ENCODE results near the gene RNF212.
A peak's percentile ranks its signal among the peaks of the same experiment; 100 is the strongest.
"Not testable (repeated sequence)": the region's sequence is repeated elsewhere in the genome, so short reads cannot be mapped to it uniquely, and the experiment has no call there.

Gene RNF212

GRCh38 chr4:1062419-1062818, 50.9 kb downstream of the RNF212 start:
- DNase-seq, result no peak

GRCh38 chr4:1061760-1062159, 51.6 kb downstream of the RNF212 start:
- DNase-seq, result no peak

GRCh38 chr4:1061056-1061700, 52.2 kb downstream of the RNF212 start:
- no peak for DNase-seq

GRCh38 chr4:1060621-1061020, 52.7 kb downstream of the RNF212 start:
- no peak for DNase-seq

DNA sequence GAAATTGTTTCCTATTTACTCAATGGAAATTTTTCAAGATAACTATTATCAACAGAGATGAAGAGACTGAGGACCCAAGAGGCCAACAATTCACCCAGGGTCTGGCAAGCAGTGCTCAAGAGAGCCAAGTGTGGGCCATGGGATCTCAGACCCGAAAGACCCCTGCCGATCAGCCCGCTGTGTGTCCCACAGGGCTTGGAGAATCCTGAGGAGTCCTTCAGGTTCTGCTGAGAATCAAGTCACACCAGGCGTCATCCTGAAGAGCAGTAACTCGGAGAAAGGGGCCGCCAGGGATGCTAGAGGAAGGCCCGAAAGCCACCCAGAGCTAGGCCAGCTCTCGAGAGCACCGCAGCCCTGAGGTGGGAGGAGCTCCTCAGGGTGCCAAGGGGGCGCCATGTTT, 53.2 kb downstream of the RNF212 start:
- DNase-seq, result no peak

DNA sequence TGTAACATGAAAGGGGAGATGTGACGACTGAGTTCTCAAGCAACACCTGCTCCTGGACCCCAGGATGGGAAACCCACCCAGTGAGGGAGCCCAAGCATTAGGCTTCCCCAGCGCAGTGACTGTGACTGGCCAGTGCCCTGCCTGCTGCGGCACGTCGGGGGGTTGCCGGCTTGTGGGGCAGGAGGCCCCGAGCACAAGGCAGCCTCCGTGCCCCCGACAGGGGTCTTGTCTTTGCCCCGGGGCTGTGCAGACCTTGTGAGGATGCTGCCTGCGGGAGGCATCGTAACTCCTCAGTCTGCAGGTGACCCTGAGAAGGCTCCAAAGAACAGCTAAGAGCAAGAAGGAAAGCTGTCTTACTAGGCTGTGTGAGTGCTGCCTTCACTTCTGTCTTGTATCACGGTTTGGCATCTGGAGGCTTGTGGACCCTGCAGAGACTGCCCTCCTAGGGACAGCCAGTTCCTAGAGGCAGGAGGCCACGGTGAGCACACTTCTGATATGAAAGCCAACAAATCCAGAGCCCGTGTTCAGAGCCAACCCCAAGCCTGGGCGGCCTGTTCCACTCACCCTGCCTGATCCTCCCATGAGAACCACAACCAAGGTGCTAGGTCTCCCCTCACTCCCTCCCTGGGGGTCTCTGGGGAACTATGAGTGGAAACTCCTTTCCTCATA, 54.2 kb downstream of the RNF212 start:
- DNase-seq, result no peak

DNA sequence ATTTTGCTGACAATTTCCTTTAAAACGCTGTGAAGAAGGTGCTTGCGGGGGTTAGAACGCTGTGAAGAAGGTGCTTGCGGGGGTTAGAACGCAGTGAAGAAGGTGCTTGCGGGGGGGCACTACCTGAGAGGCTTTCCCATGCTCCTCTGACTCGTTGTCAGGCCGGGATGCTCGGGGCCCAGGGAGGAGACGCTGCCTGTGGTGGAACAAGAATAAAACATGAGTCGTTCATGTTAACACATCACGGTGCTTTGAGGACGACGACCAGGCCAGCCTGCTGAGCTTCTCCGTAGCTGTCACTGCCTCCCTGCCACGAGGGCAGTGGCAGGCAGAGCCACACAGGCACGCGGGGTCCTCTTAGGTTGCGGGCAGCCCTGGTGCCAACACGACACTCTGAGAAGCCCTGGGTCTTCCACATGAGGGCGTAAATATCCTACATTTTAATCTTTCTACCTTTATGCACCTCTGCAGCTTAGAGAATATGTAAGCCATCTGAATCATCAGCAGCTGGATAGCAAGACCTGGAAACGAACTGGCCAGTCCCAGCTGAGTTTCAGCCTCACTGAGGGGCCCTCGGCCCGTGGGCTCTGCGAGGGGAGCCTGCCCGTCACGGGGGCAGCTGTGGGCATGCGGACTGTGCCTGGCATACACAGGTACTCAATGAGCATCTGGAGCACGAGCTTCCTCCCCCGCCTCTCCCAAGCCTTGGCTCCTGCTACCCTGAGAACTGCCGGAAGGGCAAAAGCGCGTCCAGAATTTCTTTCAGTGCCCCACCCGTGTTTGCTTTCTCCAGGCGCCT, 55.0 kb downstream of the RNF212 start:
- no peak for DNase-seq

DNA sequence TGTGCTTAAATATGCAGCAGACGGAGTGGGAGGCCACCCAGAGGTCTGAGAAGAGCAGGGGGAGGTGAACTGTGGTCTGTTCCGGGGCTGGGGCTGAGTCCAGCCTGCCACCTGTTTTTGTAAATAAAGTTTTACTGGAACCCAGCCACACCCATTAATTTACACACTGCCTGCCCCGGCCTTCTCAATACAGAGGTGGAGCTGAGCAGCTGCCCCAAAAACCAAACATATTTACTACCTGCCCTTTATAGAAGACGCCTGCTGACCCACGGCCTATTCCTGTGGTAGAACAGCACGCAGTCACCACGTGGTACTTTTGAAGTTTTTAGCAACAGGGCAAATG, 56.0 kb downstream of the RNF212 start:
- no peak for DNase-seq

DNA sequence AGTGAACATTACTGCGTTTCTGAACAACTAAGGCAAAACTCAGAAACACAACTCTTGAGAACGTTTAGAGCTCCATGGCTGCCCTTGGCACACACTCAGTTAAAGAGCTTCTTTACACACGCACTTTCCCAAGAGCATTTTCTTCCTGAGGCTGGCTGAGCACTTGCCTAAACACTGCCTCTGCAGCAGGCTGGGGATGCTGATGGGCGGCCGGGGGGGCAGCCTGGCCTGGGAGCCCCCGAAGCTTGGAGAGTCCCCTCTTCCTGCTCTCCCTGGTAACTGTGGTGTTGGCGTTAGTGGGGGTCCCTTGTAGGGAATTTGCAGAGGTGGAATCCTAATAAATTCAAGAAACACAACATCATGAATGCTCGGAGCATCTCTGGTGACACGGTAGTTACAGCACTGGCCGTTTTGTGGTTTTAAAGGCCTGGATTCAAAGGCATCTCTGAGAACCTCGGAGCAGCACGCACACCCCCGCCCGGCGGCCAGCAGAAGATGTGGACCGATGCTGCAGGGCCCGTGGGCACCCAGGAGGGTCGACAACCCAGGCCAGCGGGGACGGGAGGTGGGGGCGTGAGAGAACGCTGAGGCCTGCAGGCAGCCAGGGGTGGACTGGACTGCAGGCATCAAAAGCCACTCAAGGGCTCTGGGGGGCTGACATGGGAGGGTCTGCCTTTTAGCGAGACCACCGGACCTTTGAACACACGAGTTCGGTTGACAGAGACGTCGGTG, 56.5 kb downstream of the RNF212 start:
- DNase-seq, result no peak

GRCh38 chr4:1055721-1056590, 57.4 kb downstream of the RNF212 start:
- peak; percentile 66 to 83 for DNase-seq

GRCh38 chr4:1055243-1055701, 58.1 kb downstream of the RNF212 start:
- peak in 1 of 2 experiments; percentile 19 for DNase-seq

DNA sequence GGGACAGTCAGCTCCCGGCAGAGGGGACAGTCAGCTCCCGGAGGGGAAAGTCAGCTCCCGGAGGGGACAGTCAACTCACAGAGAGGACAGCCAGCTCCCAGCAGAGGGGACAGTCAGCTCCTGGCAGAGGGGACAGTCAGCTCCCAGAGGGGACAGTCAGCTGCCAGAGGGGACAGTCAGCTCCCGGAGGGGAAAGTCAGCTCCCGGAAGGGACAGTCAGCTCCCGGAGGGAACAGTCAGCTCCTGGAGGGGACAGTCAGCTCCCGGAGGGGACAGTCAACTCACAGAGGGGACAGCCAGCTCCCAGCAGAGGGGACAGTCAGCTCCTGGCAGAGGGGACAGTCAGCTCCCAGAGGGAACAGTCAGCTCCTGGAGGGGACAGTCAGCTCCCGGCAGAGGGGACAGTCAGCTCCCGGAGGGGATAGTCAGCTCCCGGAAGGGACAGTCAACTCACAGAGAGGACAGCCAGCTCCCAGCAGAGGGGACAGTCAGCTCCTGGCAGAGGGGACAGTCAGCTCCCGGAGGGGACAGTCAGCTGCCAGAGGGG, 58.6 kb downstream of the RNF212 start:
- not testable (repeated sequence) for DNase-seq

- not testable (repeated sequence) for DNase-seq
Measured at GRCh38 chr4:1053891-1054290, 59.5 kb downstream of the RNF212 start.

GRCh38 chr4:1053080-1053661, 60.2 kb downstream of the RNF212 start:
- no peak for DNase-seq

DNA sequence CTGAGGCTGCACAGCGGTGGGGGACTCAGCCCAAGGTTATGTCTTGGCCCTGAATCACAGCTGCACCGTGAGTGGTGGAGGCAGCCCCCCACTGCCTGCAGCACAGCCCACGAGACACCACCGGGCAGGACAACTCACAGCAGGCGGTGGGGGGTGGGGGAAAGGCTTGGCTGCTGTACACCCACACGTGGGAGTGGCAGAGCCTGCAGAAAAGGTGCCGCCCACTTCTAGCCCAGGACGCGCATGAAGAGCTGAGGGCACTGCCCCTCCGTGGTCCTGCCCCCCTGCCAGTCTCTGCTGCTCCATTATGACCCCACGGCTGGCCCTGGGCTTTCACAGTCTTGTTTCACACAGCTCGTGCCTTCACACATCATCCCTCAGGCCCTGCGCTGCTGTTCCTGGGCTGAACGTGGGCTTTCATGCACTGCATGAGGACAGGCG, 61.1 kb downstream of the RNF212 start:
- no peak for DNase-seq

GRCh38 chr4:1051472-1051871, 61.9 kb downstream of the RNF212 start:
- DNase-seq, result no peak

GRCh38 chr4:1050486-1051213, 62.7 kb downstream of the RNF212 start:
- DNase-seq, result no peak

- no peak for DNase-seq
Measured at GRCh38 chr4:1049591-1049905, 63.8 kb downstream of the RNF212 start.

- no peak for DNase-seq
Measured at GRCh38 chr4:1048773-1049590, 64.4 kb downstream of the RNF212 start.

Data from stimulated activated CD4-positive, alpha-beta T cell treated with anti-CD3 and anti-CD28 coated beads, Interleukin-4, amount 100 ng/mL, for 4 hours (primary cell).